Heart left ventricle (tissue), 16 donors: ENCODE measurements around the gene PLEKHO2. TPM values are rescaled to one million over a fixed set of nuclear protein-coding genes. Genes with fewer than 3 reads are reported as not detected.

Experiments
- ATAC-seq, 4 donors: fragments of 200-7000 bp; cut with Tn5 transposase; one replicate each; pipeline ENCODE4 v1.9.1; 2020 to 2022; ENCODE audit warnings: moderate library complexity in 4 of 4, mild to moderate bottlenecking in 3 of 4, moderate number of reproducible peaks in 1 of 4
- DNase-seq, 5 donors: peaks; one replicate each; pipeline ENCODE4 v3.0.0-alpha.2; 2020
- H3K27ac ChIP-seq, 12 donors: fragments of 200-600 bp; sonication (generic) in 4 of 12; one replicate each; pipeline versions ENCODE4 v1.5.0 to v1.8.0; 2016 to 2022; ENCODE audit warnings: mild to moderate bottlenecking in 2 of 12
- H3K27me3 ChIP-seq, 9 donors: fragments of 200-600 bp; sonication (generic) in 2 of 9; one replicate each; pipeline versions ENCODE4 v1.5.1 to v1.8.0; 2016 to 2022; ENCODE audit warnings: mild to moderate bottlenecking in 3 of 9
- H3K36me3 ChIP-seq, 9 donors: fragments of 200-600 bp; sonication (generic) in 2 of 9; one replicate each; pipeline versions ENCODE4 v1.5.0 to v1.8.0; 2018 to 2022; ENCODE audit warnings: mild to moderate bottlenecking in 2 of 9
- H3K4me1 ChIP-seq, 12 donors: fragments of 200-600 bp; sonication (generic) in 4 of 12; one replicate each; pipeline versions ENCODE4 v1.5.0 to v1.8.0; 2016 to 2022; ENCODE audit warnings: mild to moderate bottlenecking in 3 of 12
- H3K4me3 ChIP-seq, 12 donors: fragments of 200-600 bp; sonication (generic) in 4 of 12; one replicate each; pipeline versions ENCODE4 v1.5.0 to v1.8.0; 2017 to 2022; ENCODE audit warnings: mild to moderate bottlenecking in 9 of 12, moderate library complexity in 4 of 12
- H3K9me3 ChIP-seq, 12 donors: fragments of 200-600 bp; sonication (generic) in 4 of 12; one replicate each; pipeline versions ENCODE4 v1.5.0 to v1.8.0; 2016 to 2022; ENCODE audit warnings: mild to moderate bottlenecking in 1 of 12
- CTCF ChIP-seq, 12 donors: fragments of 200-600 bp; sonication (generic) in 4 of 12; IDR thresholded peaks; one replicate each; pipeline versions ENCODE4 v1.5.0 to v1.8.0; 2018 to 2022; ENCODE audit warnings: antibody characterized with exemption in 12 of 12, mild to moderate bottlenecking in 5 of 12
- POLR2A ChIP-seq, 2 donors: fragments of 450-650 bp; IDR thresholded peaks; one replicate each; pipeline ENCODE4 v1.6.1; 2017; ENCODE audit warnings: antibody characterized with exemption in 2 of 2, mild to moderate bottlenecking in 2 of 2, moderate library complexity in 2 of 2
- WGBS, 4 donors: extraction: QIAGEN DNeasy Blood & Tissue Kit in 2 of 4; methylation state at CpG; one replicate each; pipeline versions ENCODE4 v1.1.5 to v1.1.7; 2013 to 2018; 5-methylcytosine and 5-hydroxymethylcytosine counted together
- intact Hi-C, 10 donors: fragments of 100-400 bp; cut with DNase I; formaldehyde crosslinking; loops; one replicate each; pipeline versions ENCODE4 v1.11.1 to v1.14.2; 2022
- polyA plus RNA-seq, 2 donors: library from polyadenylated mRNA; stranded (reverse); fragments of 200-250 nt; gene quantifications; one replicate each; pipeline ENCODE4 v1.2.3, GENCODE V29; 2013
- total RNA-seq, 9 donors: library from RNA; depleted of rRNA in 2 of 9; stranded (reverse); fragments of >200 nt in 2 of 9; fragmentation: NEBNext Ultra II Directional in 3 of 9; extraction: Animal tissue kit (Norgen Biotek cat#: 25700) in 3 of 9; gene quantifications; one replicate each; pipeline versions ENCODE4 v1.1.0 to v1.2.4, GENCODE V29; 2016 to 2023
- donor health status: ischemic (EF 13 %, LVEDD 7.1; RV severe dilation, severe dysfunction).
- donor health status: healthy with polysubstance abuse.
- donor health status: DM: no; HTN: yes; CAD: no.
- donor health status: DM: no; HTN: no; CAD: no.
- donor health status: ischemic (EF 25% LVEDD 6.9; RV normal size, moderate dysfunction).
- donor health status: ischemic (EF 25% LVEDD 5.7; RV mildly dilated, moderate dysfunction).
- donor health status: healthy.
- donor health status: DM: yes; HTN: yes; CAD: no.
- donor health status: ischemic (EF 35%, LVEDD 5.7; RV mildly dilated, moderate dysfunction).
- donor health status: nonischemic (EF 11% LVEDD 7.7; RV severe dilation, severe dysfunction).
- donor health status: DM: yes; HTN: yes; CAD: no.
- donor health status: PGD.
- donor health status: ischemic (EF 29% LVEDD 5.4; RV normal size, mild dysfunction).
- donor health status: nonischemic (EF 23%, LVEDD 6.1; RV moderate dilation, normal function).

The PLEKHO2 gene
- total and polyA plus RNA-seq, 11 donors = 5.3 to 50.8 (median 9.2) TPM

GRCh38 chr15:64883100-64883581, 41.4 kb downstream of the PLEKHO2 start:
- no peak for TF ChIP-seq POLR2A (IDR thresholded peaks at IDR 0.05)
- no peak for TF ChIP-seq CTCF (IDR thresholded peaks at IDR 0.05)
- H3K9me3 ChIP-seq = no peaks in the 10 kb centered on the region
- H3K4me1 ChIP-seq = peaks cover 3 to 75% (median 24%) of the 10 kb centered on the region in 12 donors
- ATAC-seq (peak in 3 of 4 donors; percentile 38 to 62 (median 44)), DNase-seq (no peak)
- H3K27ac ChIP-seq = peak overlapping the region in 10 of 12 donors; percentile 29 to 96 (median 67)
- no peaks in the 10 kb centered on the region for H3K27me3 ChIP-seq
- no peaks in the 10 kb centered on the region for H3K36me3 ChIP-seq
- WGBS, 4 donors = 47 to 77% (median 68%) methylated on average over 5 of the region's 5 CpGs
- intact Hi-C loops = no loop called here
- H3K4me3 ChIP-seq = no peak overlapping the region

- H3K4me3 ChIP-seq = no peak overlapping the region
- H3K27me3 ChIP-seq = no peaks in the 10 kb centered on the region
- H3K27ac ChIP-seq = peak overlapping the region in 10 of 12 donors; percentile 54 to 96 (median 66)
- H3K4me1 ChIP-seq = peaks cover 3 to 66% (median 21%) of the 10 kb centered on the region in 12 donors
- peak; percentile 37 to 88 (median 82) for ATAC-seq
- no peaks in the 10 kb centered on the region for H3K36me3 ChIP-seq
- no peaks in the 10 kb centered on the region for H3K9me3 ChIP-seq
- TF ChIP-seq CTCF (IDR thresholded peaks at IDR 0.05) = no peak
- no peak for TF ChIP-seq POLR2A (IDR thresholded peaks at IDR 0.05)
- WGBS, 4 donors = 16 to 23% (median 22%) methylated on average over 4 to 10 of the region's 10 CpGs
- DNase-seq = peak; percentile 77 to 87 (median 84)
- intact Hi-C loops = no loop called here
Observed at GRCh38 chr15:64883997-64884511, 42.3 kb downstream of the PLEKHO2 start.

- Histone ChIP-seq H3K4me3 (no peak overlapping the region), H3K27me3 (no peaks in the 10 kb centered on the region), H3K4me1 (peaks cover 3 to 62% (median 21%) of the 10 kb centered on the region in 12 donors), H3K27ac (peak overlapping the region in 4 of 12 donors; percentile 54 to 96 (median 82)), H3K9me3 (no peaks in the 10 kb centered on the region), H3K36me3 (no peaks in the 10 kb centered on the region)
- intact Hi-C loops = no loop called here
- WGBS, 4 donors = 85 to 94% (median 93%) methylated on average over 5 of the region's 5 CpGs
- no peak for ATAC-seq
- no peak for DNase-seq
- no peak for TF ChIP-seq POLR2A (IDR thresholded peaks at IDR 0.05)
- TF ChIP-seq CTCF (IDR thresholded peaks at IDR 0.05) = no peak
Observed at GRCh38 chr15:64884679-64885078, 43.0 kb downstream of the PLEKHO2 start.

- H3K27me3 ChIP-seq = no peaks in the 10 kb centered on the region
- intact Hi-C loops = no loop called here
- no peak overlapping the region for H3K27ac ChIP-seq
- ATAC-seq (no peak), DNase-seq (no peak)
- TF ChIP-seq POLR2A (IDR thresholded peaks at IDR 0.05) (no peak), CTCF (IDR thresholded peaks at IDR 0.05) (no peak)
- WGBS, 4 donors = 79 to 96% (median 91%) methylated on average over 6 of the region's 6 CpGs
- no peaks in the 10 kb centered on the region for H3K36me3 ChIP-seq
- H3K4me1 ChIP-seq = peaks cover 3 to 56% (median 15%) of the 10 kb centered on the region in 12 donors
- H3K9me3 ChIP-seq = no peaks in the 10 kb centered on the region
- H3K4me3 ChIP-seq = no peak overlapping the region
Observed at GRCh38 chr15:64888336-64888735, 46.6 kb downstream of the PLEKHO2 start.
